Body of pancreas (tissue), 4 donors: ENCODE measurements around the gene HYAL2.

Experiments used
- POLR2A ChIP-seq, 3 donors: fragments of 450-650 bp; IDR thresholded peaks; one replicate each; pipeline ENCODE4 v1.6.1; 2016; ENCODE audit warnings: antibody characterized with exemption in 3 of 3, mild to moderate bottlenecking in 2 of 3
- TF ChIP-seq, protein P1 (sequence below), 7 experiments: fragments of 450-650 bp in 4 of 7; fragments of 200-600 bp in 3 of 7; sonication (generic) in 3 of 7; IDR thresholded peaks; one replicate each; pipeline ENCODE4 v1.5.1; 2016 to 2019; ENCODE audit warnings: antibody characterized with exemption in 7 of 7

GRCh38 chr3:50325113-50325480 lies 2.6 kb upstream of the HYAL2 start:
- TF ChIP-seq, protein P1, sequence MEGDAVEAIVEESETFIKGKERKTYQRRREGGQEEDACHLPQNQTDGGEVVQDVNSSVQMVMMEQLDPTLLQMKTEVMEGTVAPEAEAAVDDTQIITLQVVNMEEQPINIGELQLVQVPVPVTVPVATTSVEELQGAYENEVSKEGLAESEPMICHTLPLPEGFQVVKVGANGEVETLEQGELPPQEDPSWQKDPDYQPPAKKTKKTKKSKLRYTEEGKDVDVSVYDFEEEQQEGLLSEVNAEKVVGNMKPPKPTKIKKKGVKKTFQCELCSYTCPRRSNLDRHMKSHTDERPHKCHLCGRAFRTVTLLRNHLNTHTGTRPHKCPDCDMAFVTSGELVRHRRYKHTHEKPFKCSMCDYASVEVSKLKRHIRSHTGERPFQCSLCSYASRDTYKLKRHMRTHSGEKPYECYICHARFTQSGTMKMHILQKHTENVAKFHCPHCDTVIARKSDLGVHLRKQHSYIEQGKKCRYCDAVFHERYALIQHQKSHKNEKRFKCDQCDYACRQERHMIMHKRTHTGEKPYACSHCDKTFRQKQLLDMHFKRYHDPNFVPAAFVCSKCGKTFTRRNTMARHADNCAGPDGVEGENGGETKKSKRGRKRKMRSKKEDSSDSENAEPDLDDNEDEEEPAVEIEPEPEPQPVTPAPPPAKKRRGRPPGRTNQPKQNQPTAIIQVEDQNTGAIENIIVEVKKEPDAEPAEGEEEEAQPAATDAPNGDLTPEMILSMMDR (IDR thresholded peaks at IDR 0.05): no peak
- no peak for TF ChIP-seq POLR2A (IDR thresholded peaks at IDR 0.05)
